Left ventricle myocardium inferior (tissue), 1 donor: ENCODE measurements around the gene HYPK. TPM values are rescaled to one million over a fixed set of nuclear protein-coding genes. Genes with fewer than 3 reads are reported as not detected.
"Not testable (repeated sequence)": the region's sequence is repeated elsewhere in the genome, so short reads cannot be mapped to it uniquely, and the experiment has no call there.

Experiments
- DNase-seq: peaks from one replicate; pipeline ENCODE4 v3.0.0-alpha.2; 2020
- H3K27ac ChIP-seq: fragments of 200-600 bp; replicated peaks from 2 replicates; pipeline ENCODE4 v1.8.0; 2021
- H3K27me3 ChIP-seq: fragments of 200-600 bp; 2 replicates; pipeline ENCODE4 v1.8.0; 2021; ENCODE audit warnings: low read depth
- H3K36me3 ChIP-seq: fragments of 200-600 bp; 2 replicates; pipeline ENCODE4 v1.8.0; 2021
- H3K4me1 ChIP-seq: fragments of 200-600 bp; 2 replicates; pipeline ENCODE4 v1.8.0; 2021
- H3K4me3 ChIP-seq: fragments of 200-600 bp; 2 replicates; pipeline ENCODE4 v1.8.0; 2021; ENCODE audit warnings: mild to moderate bottlenecking, moderate library complexity
- H3K9me3 ChIP-seq: fragments of 200-600 bp; replicated peaks from 2 replicates; pipeline ENCODE4 v1.8.0; 2021
- intact Hi-C: fragments of 100-400 bp; cut with micrococcal nuclease; formaldehyde crosslinking; loops from one replicate; pipeline ENCODE4 v1.11.0; 2022
- total RNA-seq: library from RNA; stranded (reverse); fragmentation: NEBNext Ultra II Directional; extraction: Animal tissue kit (Norgen Biotek cat#: 25700); gene quantifications from one replicate; pipeline ENCODE4 v1.2.1, GENCODE V29; 2021
- TF ChIP-seq, protein P1 (sequence below): fragments of 200-600 bp; IDR thresholded peaks from 2 replicates; pipeline ENCODE4 v1.8.0; 2021; ENCODE audit warnings: antibody characterized with exemption, mild to moderate bottlenecking, borderline replicate concordance
- donor health status: DM: no; HTN: yes; CAD: no; lungs with severe emphysema.

HYPK gene
- total RNA-seq, 1 donor from 2014 or later = 17.9 TPM

GRCh38 chr15:43796566-43796965, 3.8 kb upstream of the HYPK start:
- Histone ChIP-seq H3K27ac (peak overlapping the region; percentile 24), H3K4me3 (no peak overlapping the region), H3K27me3 (no peaks in the 10 kb centered on the region), H3K9me3 (no peaks in the 10 kb centered on the region), H3K4me1 (peaks cover 94% of the 10 kb centered on the region), H3K36me3 (peaks cover 57% of the 10 kb centered on the region)
- DNase-seq = no peak
- intact Hi-C loops = no loop called here
- TF ChIP-seq, protein P1, sequence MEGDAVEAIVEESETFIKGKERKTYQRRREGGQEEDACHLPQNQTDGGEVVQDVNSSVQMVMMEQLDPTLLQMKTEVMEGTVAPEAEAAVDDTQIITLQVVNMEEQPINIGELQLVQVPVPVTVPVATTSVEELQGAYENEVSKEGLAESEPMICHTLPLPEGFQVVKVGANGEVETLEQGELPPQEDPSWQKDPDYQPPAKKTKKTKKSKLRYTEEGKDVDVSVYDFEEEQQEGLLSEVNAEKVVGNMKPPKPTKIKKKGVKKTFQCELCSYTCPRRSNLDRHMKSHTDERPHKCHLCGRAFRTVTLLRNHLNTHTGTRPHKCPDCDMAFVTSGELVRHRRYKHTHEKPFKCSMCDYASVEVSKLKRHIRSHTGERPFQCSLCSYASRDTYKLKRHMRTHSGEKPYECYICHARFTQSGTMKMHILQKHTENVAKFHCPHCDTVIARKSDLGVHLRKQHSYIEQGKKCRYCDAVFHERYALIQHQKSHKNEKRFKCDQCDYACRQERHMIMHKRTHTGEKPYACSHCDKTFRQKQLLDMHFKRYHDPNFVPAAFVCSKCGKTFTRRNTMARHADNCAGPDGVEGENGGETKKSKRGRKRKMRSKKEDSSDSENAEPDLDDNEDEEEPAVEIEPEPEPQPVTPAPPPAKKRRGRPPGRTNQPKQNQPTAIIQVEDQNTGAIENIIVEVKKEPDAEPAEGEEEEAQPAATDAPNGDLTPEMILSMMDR = no peak

- TF ChIP-seq, protein P1 = no peak
- H3K27ac ChIP-seq = peak overlapping the region; percentile 88
- intact Hi-C loops = no loop called here
- H3K36me3 ChIP-seq = peaks cover 71% of the 10 kb centered on the region
- no peaks in the 10 kb centered on the region for H3K27me3 ChIP-seq
- no peaks in the 10 kb centered on the region for H3K9me3 ChIP-seq
- peaks cover 75% of the 10 kb centered on the region for H3K4me1 ChIP-seq
- DNase-seq = no peak
- H3K4me3 ChIP-seq = no peak overlapping the region
Measured at GRCh38 chr15:43799209-43799944, 1.0 kb upstream of the HYPK start.

DNA sequence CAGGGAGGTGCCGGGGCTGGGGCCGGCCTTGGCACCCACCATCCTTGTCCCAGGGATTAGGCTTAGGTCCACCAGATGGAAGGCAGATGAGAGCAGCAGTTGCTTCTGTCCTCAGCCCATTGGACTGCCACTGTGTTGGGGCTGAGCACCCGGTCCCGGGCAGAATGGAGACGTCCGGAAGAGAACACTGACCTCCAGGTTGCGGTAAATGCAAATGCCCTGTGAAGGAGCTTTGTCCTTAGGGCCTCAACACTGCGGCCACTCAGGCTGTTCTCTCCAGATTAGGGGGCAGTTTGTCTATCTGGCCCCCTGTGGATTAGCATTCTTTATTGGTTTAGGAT, 484 bp upstream of the HYPK start, which contains the start of gene SERINC4:
Gene SERINC4, minus strand, starts transcription at position 276 of the 341 bp plus-strand sequence. Its CDS starts 234 bp downstream, at position 42.
- no peak for DNase-seq
- intact Hi-C loops = no loop called here
- peaks cover 70% of the 10 kb centered on the region for H3K4me1 ChIP-seq
- H3K36me3 ChIP-seq = peaks cover 71% of the 10 kb centered on the region
- H3K9me3 ChIP-seq = no peaks in the 10 kb centered on the region
- H3K27ac ChIP-seq = peak within 1 kb of the TSS; percentile 88
- H3K4me3 ChIP-seq = peak within 1 kb of the TSS; percentile 94
- TF ChIP-seq, protein P1 = no peak
- no peaks in the 10 kb centered on the region for H3K27me3 ChIP-seq

DNA sequence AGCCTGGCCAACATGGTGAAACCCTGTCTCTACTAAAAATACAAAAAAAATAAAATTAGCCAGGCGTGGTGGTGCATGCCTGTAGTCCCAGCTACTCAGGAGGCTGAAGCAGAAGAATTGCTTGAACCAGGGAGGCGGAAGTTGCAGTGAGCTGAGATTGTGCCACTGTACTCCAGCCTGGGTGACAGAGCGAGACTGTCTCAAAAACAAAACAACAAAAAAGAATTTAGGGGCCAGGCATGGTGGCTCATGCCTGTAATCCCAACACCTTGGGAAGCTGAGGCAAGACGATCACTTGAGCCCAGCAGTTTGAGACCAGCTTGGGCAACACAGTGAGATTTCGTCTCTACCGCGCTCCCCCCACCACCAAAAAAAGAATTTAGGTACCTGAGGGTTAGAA, 2.3 kb downstream of the HYPK start:
- intact Hi-C loops, DNase-seq, H3K27ac ChIP-seq, H3K4me3 ChIP-seq, H3K27me3 ChIP-seq, H3K9me3 ChIP-seq: not testable (repeated sequence)
- Histone ChIP-seq H3K4me1 (peaks cover 42% of the 10 kb centered on the region), H3K36me3 (peaks cover 77% of the 10 kb centered on the region)

- TF ChIP-seq, protein P1 = no peak
- no peak for DNase-seq
- H3K27ac ChIP-seq = no peak overlapping the region
- intact Hi-C loops = no loop called here
- no peaks in the 10 kb centered on the region for H3K9me3 ChIP-seq
- H3K4me3 ChIP-seq = no peak overlapping the region
- H3K36me3 ChIP-seq = peaks cover 99% of the 10 kb centered on the region
- H3K4me1 ChIP-seq = no peaks in the 10 kb centered on the region
- no peaks in the 10 kb centered on the region for H3K27me3 ChIP-seq
Measured at GRCh38 chr15:43808435-43808950, 8.1 kb downstream of the HYPK start.
